Esophagus (tissue), 2 donors: ENCODE results near the gene GDF7. TPM values are rescaled to one million over a fixed set of nuclear protein-coding genes. Genes with fewer than 3 reads are reported as not detected.
A peak's percentile ranks its signal among the peaks of the same experiment; 100 is the strongest.

Experiments used
- H3K27ac ChIP-seq, 2 donors: one replicate each; pipeline ENCODE4 v1.5.1; 2013; ENCODE audit warnings: low read depth in 2 of 2, mild to moderate bottlenecking in 2 of 2, inconsistent platforms in 1 of 2, low read length in 1 of 2, moderate library complexity in 1 of 2
- H3K27me3 ChIP-seq, 2 donors: one replicate each; pipeline ENCODE4 v1.6.1; 2013; ENCODE audit warnings: low read length in 2 of 2, control low read depth in 1 of 2, mild to moderate bottlenecking in 1 of 2; ENCODE audit not compliant: insufficient read depth in 2 of 2, control insufficient read depth in 1 of 2
- H3K36me3 ChIP-seq, 2 donors: one replicate each; pipeline ENCODE4 v1.6.1; 2013; ENCODE audit warnings: low read length in 1 of 2; ENCODE audit not compliant: control insufficient read depth in 2 of 2, insufficient read depth in 2 of 2
- H3K4me1 ChIP-seq, 2 donors: one replicate each; pipeline ENCODE4 v1.6.1; 2013; ENCODE audit warnings: low read length in 1 of 2; ENCODE audit not compliant: control insufficient read depth in 2 of 2, insufficient read depth in 2 of 2
- H3K4me3 ChIP-seq, 2 donors: one replicate each; pipeline ENCODE4 v1.5.1; 2013; ENCODE audit warnings: low read length in 2 of 2, mild to moderate bottlenecking in 2 of 2, low read depth in 1 of 2, moderate library complexity in 1 of 2
- H3K9me3 ChIP-seq, 2 donors: one replicate each; pipeline ENCODE4 v1.6.1; 2013; ENCODE audit warnings: mild to moderate bottlenecking in 2 of 2, low read depth in 1 of 2, low read length in 1 of 2, moderate library complexity in 1 of 2; ENCODE audit not compliant: control insufficient read depth in 2 of 2, insufficient read depth in 1 of 2
- WGBS, 2 donors: extraction: QIAGEN DNeasy Blood & Tissue Kit; methylation state at CpG; one replicate each; pipeline ENCODE4 v1.1.7; 2013; 5-methylcytosine and 5-hydroxymethylcytosine counted together
- polyA plus RNA-seq, 2 donors: library from polyadenylated mRNA; stranded (reverse); fragments of 200-250 nt; gene quantifications; one replicate each; pipeline ENCODE4 v1.2.3, GENCODE V29; 2013
- donor health status: healthy with polysubstance abuse.
- donor health status: Bipolar disorder and iron deficiency.

The GDF7 gene
- polyA plus RNA-seq, 2 donors = 0.56 to 0.59 TPM

DNA sequence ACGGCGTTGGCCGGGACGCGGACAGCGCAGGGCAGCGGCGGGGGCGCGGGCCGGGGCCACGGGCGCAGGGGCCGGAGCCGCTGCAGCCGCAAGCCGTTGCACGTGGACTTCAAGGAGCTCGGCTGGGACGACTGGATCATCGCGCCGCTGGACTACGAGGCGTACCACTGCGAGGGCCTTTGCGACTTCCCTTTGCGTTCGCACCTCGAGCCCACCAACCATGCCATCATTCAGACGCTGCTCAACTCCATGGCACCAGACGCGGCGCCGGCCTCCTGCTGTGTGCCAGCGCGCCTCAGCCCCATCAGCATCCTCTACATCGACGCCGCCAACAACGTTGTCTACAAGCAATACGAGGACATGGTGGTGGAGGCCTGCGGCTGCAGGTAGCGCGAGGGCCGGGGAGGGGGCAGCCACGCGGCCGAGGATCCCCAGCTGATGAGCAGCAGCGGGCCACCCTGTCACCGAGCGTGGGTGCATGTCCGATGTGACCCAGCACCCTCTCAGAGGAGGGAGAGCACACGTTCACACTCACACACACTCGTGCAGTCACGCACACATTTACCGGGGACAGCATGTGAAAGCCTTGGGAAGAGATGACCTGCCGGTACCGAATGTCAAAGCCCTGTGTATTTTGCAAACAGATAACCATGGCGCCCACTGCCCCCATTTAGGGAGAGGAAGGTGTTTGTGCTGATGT, 4.2 kb downstream of the GDF7 start:
- 17 to 20% methylated on average over 58 to 60 of the region's 60 CpGs for WGBS, 2 donors
- H3K27me3 ChIP-seq = peaks cover 0 to 25% of the 10 kb centered on the region in 2 donors
- H3K9me3 ChIP-seq = peaks cover 6 to 9% of the 10 kb centered on the region in 2 donors
- no peaks in the 10 kb centered on the region for H3K36me3 ChIP-seq
- peaks cover 0 to 25% of the 10 kb centered on the region in 2 donors for H3K4me1 ChIP-seq
- H3K27ac ChIP-seq = no peak overlapping the region
- H3K4me3 ChIP-seq = peak overlapping the region in 1 of 2 donors; percentile 8

DNA sequence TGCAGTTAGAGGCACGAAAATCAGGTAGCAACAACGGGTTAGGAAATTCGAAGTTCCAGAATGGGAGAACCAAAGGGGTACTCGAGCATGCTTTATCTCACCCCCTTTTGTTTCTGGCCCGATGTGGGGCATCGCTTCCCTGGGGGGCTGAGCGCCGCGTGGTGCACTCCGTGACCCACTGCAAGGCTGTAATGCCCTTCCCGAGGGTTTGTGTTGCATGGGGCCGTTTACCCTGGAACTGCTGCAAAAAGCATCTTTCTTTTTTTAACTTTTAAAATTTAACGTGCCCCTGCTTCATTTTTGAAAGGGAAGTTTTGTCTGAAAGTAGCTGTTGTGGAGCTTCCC, 4.8 kb downstream of the GDF7 start:
- H3K9me3 ChIP-seq = peaks cover 6 to 9% of the 10 kb centered on the region in 2 donors
- no peak overlapping the region for H3K27ac ChIP-seq
- 13 to 20% methylated on average over 13 of the region's 13 CpGs for WGBS, 2 donors
- H3K36me3 ChIP-seq = no peaks in the 10 kb centered on the region
- no peak overlapping the region for H3K4me3 ChIP-seq
- peaks cover 0 to 27% of the 10 kb centered on the region in 2 donors for H3K4me1 ChIP-seq
- H3K27me3 ChIP-seq = peaks cover 0 to 23% of the 10 kb centered on the region in 2 donors

DNA sequence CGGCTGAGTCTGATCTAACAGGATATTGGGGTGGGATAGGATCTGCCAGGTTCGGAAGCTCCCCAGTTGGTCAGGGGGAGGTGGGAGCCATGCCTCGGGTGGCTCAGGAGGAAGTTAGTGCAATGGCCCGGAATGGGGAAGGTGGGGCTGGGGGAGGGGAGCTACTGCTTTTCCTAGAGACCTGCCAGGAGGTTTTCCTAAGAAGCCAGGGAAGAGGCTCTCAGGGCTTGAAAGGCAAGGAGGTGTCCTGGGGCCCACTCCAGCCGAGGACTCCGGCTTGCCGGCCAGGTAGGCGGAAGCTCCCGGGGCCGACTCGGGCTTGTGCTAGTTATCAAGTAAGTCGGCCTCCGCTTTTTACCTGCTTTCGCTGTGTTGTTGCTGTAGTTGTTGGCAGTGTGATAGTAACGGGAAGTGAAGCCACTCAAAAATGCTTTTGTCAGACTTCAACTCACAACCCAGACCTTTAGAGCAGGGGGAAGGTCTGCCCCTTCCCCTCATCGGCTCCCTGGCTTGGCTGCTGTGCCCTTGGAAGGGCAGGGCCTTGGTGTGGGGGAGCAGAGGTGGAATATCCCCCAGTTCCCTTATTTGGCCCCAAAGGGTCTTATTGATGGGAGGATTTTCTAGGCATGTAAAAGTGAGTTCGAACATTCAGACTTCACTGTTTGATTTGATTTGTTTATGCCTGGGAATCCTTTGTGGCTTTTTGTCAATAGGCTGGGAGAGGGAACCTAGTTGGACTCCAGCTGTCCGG, 5.4 kb downstream of the GDF7 start:
- H3K36me3 ChIP-seq = no peaks in the 10 kb centered on the region
- 35 to 44% methylated on average over 18 of the region's 18 CpGs for WGBS, 2 donors
- H3K4me3 ChIP-seq = no peak overlapping the region
- H3K27me3 ChIP-seq = peaks cover 0 to 22% of the 10 kb centered on the region in 2 donors
- H3K9me3 ChIP-seq = peaks cover 6 to 9% of the 10 kb centered on the region in 2 donors
- peaks cover 0 to 25% of the 10 kb centered on the region in 2 donors for H3K4me1 ChIP-seq
- no peak overlapping the region for H3K27ac ChIP-seq

DNA sequence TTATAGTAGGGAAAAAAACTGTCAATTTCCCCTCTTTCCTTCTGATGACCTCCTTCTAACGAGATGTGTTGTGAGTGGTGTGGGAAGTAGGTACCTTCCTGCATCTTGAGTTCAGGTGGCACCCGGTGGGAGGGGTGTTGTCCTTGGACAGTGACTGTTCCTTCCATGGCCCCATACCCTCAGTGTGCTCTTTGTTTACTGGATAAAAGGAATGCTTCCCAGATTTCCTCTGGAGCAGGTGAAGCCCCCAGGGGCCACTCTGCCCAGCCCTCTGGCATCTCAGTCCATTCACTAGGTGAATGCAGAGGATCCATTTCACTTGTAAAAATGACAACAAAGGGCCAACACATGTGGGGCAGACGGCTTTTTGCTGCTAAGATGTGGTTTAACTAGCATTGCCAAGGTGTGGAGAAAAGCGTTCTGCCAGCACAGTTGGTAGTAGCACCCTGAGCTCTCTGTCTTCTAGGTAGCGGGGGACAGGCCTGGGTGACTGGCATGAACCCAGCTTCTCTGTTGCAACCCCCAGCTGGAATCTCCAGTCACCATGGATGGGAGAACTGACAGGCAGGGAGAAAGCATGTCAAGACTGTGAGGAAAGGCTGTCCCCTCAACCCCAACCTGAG, 6.9 kb downstream of the GDF7 start:
- Histone ChIP-seq H3K9me3 (peaks cover 6 to 9% of the 10 kb centered on the region in 2 donors), H3K4me1 (peaks cover 0 to 20% of the 10 kb centered on the region in 2 donors), H3K27me3 (peaks cover 0 to 22% of the 10 kb centered on the region in 2 donors), H3K4me3 (no peak overlapping the region), H3K36me3 (no peaks in the 10 kb centered on the region), H3K27ac (no peak overlapping the region)
- WGBS, 2 donors = 73 to 77% methylated on average over 5 of the region's 5 CpGs

DNA sequence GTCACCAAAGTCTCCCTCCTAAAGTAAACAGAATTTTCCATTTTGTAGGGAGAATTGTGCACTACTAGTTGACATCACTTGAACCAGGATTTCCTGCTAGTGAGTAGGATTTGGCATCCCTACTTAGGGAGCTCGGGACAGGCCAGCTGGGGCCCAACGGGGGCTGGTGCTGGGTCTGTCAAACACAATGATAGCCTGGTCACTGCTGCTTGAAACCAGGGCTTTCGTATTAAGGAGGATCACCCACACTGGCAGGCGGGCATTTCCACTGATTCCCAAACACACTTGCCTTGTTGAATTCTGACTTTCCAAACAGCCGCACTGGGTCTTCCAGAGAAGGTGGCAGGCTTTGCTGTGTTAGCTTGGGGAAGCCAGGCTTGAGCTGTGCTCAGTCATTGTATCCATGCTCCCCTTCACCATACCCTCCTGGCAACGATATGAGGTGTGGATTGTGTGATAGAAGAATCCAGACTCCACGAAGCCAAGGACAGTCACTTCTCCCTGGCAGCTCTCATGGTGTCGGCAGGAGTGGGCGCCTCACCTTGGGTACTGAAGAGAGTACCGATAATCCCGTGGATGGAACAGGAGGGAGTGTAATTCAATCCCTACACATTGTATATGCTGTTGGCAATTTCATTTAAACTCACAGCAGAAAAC, 7.5 kb downstream of the GDF7 start:
- H3K27ac ChIP-seq = no peak overlapping the region
- no peak overlapping the region for H3K4me3 ChIP-seq
- WGBS, 2 donors = 76 to 79% methylated on average over 11 of the region's 11 CpGs
- H3K36me3 ChIP-seq = peaks cover 0 to 2% of the 10 kb centered on the region in 2 donors
- peaks cover 6 to 9% of the 10 kb centered on the region in 2 donors for H3K9me3 ChIP-seq
- peaks cover 0 to 17% of the 10 kb centered on the region in 2 donors for H3K4me1 ChIP-seq
- H3K27me3 ChIP-seq = peaks cover 0 to 20% of the 10 kb centered on the region in 2 donors

DNA sequence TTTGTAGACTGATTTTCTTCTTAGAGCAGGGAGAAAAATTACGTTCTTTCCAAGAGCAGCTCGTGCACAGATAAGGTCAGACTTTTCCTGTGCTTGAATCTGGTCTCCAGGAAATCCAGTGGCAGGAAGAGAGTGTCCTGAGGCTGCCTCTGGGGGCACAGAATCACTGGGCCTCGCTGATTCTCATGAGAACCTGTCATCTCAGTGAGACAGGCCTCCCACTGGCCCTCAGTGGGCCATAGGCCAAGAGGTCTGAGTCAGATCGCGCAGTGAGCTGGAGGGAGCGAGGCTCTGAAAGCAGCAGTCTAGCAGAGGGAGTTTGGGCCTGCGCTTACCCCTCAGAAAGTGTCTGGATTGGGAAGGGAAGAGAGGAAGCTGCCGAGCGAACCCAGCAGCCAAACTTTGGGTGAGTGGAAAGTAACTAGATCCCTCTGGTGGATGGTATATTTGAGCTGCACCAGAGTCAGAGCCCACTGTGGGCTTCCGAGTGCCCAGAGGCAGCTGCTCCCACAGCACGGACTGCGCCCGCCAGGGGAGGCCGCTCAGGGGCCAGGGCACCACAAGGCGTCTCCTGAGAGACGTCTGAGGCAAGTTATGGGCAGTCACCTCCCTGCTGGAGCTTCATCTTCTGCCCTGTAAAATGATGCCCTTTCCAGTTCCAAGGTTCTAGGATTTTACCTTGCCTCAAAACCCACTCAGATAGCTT, 8.2 kb downstream of the GDF7 start:
- H3K4me3 ChIP-seq = no peak overlapping the region
- H3K9me3 ChIP-seq = peaks cover under 1 to 9% of the 10 kb centered on the region in 2 donors
- peaks cover 0 to 17% of the 10 kb centered on the region in 2 donors for H3K27me3 ChIP-seq
- H3K4me1 ChIP-seq = peaks cover 0 to 17% of the 10 kb centered on the region in 2 donors
- H3K27ac ChIP-seq = peak overlapping the region; percentile 26 to 27
- H3K36me3 ChIP-seq = peaks cover 0 to 2% of the 10 kb centered on the region in 2 donors
- 45 to 60% methylated on average over 16 of the region's 16 CpGs for WGBS, 2 donors

DNA sequence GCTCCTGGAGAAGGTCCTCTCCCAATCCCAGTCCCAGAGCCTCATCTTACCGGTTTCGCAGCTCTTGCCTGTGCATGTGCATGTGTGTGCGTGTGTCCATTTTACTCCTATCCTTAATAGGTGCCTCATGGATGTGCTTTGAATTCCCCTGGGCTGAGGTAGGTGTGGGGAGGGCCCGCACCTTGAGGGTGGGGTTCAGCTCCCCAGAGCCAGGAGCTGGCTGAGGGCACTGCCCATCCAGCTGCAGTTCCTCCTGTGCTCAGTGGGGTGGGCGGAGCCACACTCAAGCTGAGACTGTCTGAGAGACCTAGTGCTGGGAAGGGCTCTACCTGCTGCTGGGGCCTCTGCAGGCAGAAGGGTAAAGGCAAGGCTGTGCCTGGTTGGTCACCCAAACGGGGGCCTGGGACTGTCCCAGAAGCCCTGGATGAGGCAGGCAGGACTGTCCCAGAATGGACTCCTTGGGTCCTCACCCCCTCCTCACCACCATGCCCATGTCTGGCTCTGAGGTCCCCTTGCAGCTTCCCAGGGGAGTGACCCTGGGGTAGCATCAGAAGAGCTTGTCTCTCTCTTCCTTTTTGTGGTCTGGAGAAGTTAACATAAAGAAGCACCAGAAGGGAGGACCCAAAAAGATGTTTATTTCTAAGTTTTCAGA, 8.9 kb downstream of the GDF7 start:
- Histone ChIP-seq H3K36me3 (peaks cover 0 to 2% of the 10 kb centered on the region in 2 donors), H3K27ac (peak overlapping the region in 1 of 2 donors; percentile 33), H3K9me3 (peaks cover 0 to 6% of the 10 kb centered on the region in 2 donors), H3K27me3 (peaks cover 0 to 11% of the 10 kb centered on the region in 2 donors), H3K4me3 (no peak overlapping the region), H3K4me1 (peaks cover 0 to 15% of the 10 kb centered on the region in 2 donors)
- 42 to 52% methylated on average over 6 of the region's 6 CpGs for WGBS, 2 donors

DNA sequence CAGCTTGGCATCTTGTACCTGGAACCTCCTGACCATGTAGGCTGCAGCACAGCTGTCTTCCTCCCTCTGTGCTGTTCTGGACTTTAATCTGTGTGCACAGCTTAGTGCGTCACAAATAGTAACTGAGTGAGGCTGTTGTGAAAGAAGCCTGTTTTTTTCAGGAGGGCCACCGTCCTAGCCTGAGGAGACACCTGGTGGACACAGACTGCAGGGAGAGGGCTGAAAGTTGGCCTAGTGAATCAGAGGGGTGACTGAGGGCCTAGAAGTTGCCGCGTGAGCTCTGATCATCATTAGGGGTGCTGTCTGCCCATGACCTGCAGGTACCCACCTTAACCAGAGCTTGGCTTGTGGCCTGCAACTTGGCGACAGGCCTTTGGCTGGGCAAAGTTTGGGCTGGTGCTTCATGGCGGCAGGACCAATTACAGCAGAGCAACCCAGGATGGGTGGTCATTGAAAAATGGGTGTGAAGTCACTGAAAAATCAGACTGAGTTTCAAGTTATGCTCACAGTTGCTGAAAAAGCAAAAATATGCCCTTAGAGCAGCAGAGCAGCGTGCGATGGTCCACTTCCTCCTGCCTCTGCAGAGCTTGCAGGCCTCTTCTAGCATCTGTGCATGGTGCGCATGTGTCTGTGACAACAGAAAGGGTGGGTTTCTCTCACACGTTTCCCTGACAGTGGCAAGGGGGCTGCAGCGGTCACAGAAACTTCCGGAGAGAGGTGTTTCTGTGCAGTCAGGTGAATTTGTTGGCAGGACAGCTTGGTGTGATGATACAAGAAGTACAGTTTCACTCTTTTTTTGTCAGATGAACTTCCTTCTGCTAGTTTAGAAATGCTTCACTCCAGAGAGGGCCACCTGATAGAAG, 9.6 kb downstream of the GDF7 start:
- Histone ChIP-seq H3K36me3 (peaks cover 0 to 2% of the 10 kb centered on the region in 2 donors), H3K27ac (no peak overlapping the region), H3K4me1 (peaks cover 0 to 8% of the 10 kb centered on the region in 2 donors), H3K4me3 (no peak overlapping the region), H3K27me3 (peaks cover 0 to 4% of the 10 kb centered on the region in 2 donors), H3K9me3 (peaks cover 0 to 2% of the 10 kb centered on the region in 2 donors)
- 82 to 90% methylated on average over 12 of the region's 12 CpGs for WGBS, 2 donors
